PC-9 (cell line): ENCODE measurements around the gene CTNNA3.

Source experiments
- EZH2 ChIP-seq: fragments of 200-600 bp; sonication (generic); IDR thresholded peaks from 2 replicates; pipeline ENCODE4 v1.8.0; 2017; ENCODE audit warnings: antibody characterized with exemption, low read depth
- TF ChIP-seq, protein P1 (sequence below): fragments of 200-600 bp; sonication (generic); conservative IDR thresholded peaks from 2 replicates; pipeline ENCODE4 v1.6.1; 2017; ENCODE audit warnings: mixed run types, antibody characterized with exemption, mild to moderate bottlenecking, moderate library complexity

DNA sequence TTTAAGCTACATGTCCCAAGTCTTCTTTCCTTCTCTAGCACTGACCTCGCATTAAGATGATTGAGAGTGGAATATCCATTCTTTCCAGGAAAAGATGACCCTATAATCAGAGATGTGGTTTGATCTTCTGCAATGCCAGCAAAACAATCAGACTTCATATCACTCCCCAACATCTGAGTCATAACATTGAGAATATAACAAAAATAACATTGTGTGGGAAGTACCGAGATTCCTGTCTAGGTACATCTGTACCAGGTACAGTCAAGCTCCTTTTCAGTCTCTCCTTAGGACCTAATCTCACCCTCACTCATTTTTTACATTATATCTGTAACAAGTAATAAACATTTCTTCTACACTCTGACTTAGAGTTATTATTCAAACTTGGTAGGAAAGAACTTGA lies 568.6 kb downstream of the CTNNA3 start:
- TF ChIP-seq, protein P1, sequence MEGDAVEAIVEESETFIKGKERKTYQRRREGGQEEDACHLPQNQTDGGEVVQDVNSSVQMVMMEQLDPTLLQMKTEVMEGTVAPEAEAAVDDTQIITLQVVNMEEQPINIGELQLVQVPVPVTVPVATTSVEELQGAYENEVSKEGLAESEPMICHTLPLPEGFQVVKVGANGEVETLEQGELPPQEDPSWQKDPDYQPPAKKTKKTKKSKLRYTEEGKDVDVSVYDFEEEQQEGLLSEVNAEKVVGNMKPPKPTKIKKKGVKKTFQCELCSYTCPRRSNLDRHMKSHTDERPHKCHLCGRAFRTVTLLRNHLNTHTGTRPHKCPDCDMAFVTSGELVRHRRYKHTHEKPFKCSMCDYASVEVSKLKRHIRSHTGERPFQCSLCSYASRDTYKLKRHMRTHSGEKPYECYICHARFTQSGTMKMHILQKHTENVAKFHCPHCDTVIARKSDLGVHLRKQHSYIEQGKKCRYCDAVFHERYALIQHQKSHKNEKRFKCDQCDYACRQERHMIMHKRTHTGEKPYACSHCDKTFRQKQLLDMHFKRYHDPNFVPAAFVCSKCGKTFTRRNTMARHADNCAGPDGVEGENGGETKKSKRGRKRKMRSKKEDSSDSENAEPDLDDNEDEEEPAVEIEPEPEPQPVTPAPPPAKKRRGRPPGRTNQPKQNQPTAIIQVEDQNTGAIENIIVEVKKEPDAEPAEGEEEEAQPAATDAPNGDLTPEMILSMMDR: no peak
- TF ChIP-seq EZH2: no peak
